ENCODE data around the gene EIF3L. TPM values are rescaled to one million over a fixed set of nuclear protein-coding genes. Genes with fewer than 3 reads are reported as not detected.

The EIF3L gene
- total and polyA plus RNA-seq, 9 of the 15 experiments (the other 6 are each of a cell fraction or from before 2014, with no cell fraction given): 257 to 699 (median 368) TPM

- TF ChIP-seq ELF4 (CRISPR knock-in tag; IDR thresholded peaks at IDR 0.05) (no peak), ZNF274 (IDR thresholded peaks at IDR 0.05; ENCODE audit: borderline replicate concordance, low read depth, low read length) (no peak), ETV5 (CRISPR knock-in tag; IDR thresholded peaks at IDR 0.05; ENCODE audit: low read depth) (peak; percentile 51; the same call in 1 of the 2 replicates), ZBTB8A (IDR thresholded peaks at IDR 0.05; ENCODE audit: partially characterized antibody) (no peak), ZBTB7A (IDR thresholded peaks at IDR 0.05; ENCODE audit: borderline replicate concordance, control insufficient read depth, low read depth, low read length) (peak; percentile 80; the same call in 1 of the 2 replicates), AFF1 (IDR thresholded peaks at IDR 0.05; ENCODE audit: low read depth in 1 of 2, partially characterized antibody in 2 of 2) (peak in 1 of 2 experiments; percentile 10), POLR2AphosphoS2 (IDR thresholded peaks at IDR 0.05; ENCODE audit: low read length) (no peak), FIP1L1 (IDR thresholded peaks at IDR 0.05; ENCODE audit: low read depth, low read length, poor library complexity, severe bottlenecking) (peak; percentile 64), POLR2A (conservative IDR thresholded peaks at IDR 0.05) (peak; percentile 81), CCNT2 (IDR thresholded peaks at IDR 0.05; ENCODE audit: borderline replicate concordance, extremely low read depth, insufficient read length, low read depth, low read length) (peak; percentile 43), FOXA1 (IDR thresholded peaks at IDR 0.05; ENCODE audit: borderline replicate concordance) (no peak), PRDM10 (IDR thresholded peaks at IDR 0.05; ENCODE audit: partially characterized antibody) (peak; percentile 94), BHLHE40 (IDR thresholded peaks at IDR 0.05; ENCODE audit: low read length) (peak; percentile 59; the same call in 1 of the 2 replicates), RBBP5 (IDR thresholded peaks at IDR 0.05; ENCODE audit: borderline replicate concordance, insufficient read depth, low read length, poor library complexity, severe bottlenecking) (peak; percentile 84), EP400 (IDR thresholded peaks at IDR 0.05) (peak; percentile 68), ZBTB34 (CRISPR knock-in tag; IDR thresholded peaks at IDR 0.05) (no peak), SRF (CRISPR knock-in tag; IDR thresholded peaks at IDR 0.05) (0 out of 4 replicates have a peak, but pooled peaks of 1 of the 2 experiments have one; percentile 61)
Measured at GRCh38 chr22:37807410-37808293, 41.6 kb upstream of the EIF3L start, which contains the start of gene GCAT (continued).

Data from K562 (cell line).